Esophagus muscularis mucosa (tissue), 4 donors: ENCODE results near the gene MAN1B1. TPM values are rescaled to one million over a fixed set of nuclear protein-coding genes. Genes with fewer than 3 reads are reported as not detected.

Experiments
- DNase-seq: peaks from one replicate; pipeline ENCODE4 v3.0.0-alpha.2; 2017; ENCODE audit errors: extremely low spot score
- H3K27ac ChIP-seq, 4 donors: fragments of 200-600 bp; sonication (generic); replicated peaks in 1 of 4; 1 replicate in 3 of 4; 2 replicates in 1 of 4; pipeline ENCODE4 v1.5.1; 2016 to 2019; ENCODE audit warnings: mild to moderate bottlenecking in 1 of 4
- H3K27me3 ChIP-seq, 4 donors: fragments of 200-600 bp; sonication (generic); one replicate each; pipeline versions ENCODE4 v1.5.1 to v1.6.0; 2016 to 2019
- H3K36me3 ChIP-seq, 4 donors: fragments of 200-600 bp; sonication (generic); one replicate each; pipeline ENCODE4 v1.5.1; 2016 to 2019
- H3K4me1 ChIP-seq, 4 donors: fragments of 200-600 bp; sonication (generic); one replicate each; pipeline ENCODE4 v1.5.1; 2016 to 2019
- H3K4me3 ChIP-seq, 4 donors: fragments of 200-600 bp; sonication (generic); 1 replicate in 2 of 4; 2 replicates in 2 of 4; pipeline ENCODE4 v1.5.1; 2016 to 2019; ENCODE audit warnings: mild to moderate bottlenecking in 4 of 4, moderate library complexity in 1 of 4
- H3K9me3 ChIP-seq, 4 donors: fragments of 200-600 bp; sonication (generic); 1 replicate in 3 of 4; 2 replicates in 1 of 4; pipeline ENCODE4 v1.5.1; 2016 to 2019
- CTCF ChIP-seq, 3 experiments: fragments of 200-600 bp in 2 of 3; fragments of 450-650 bp in 1 of 3; sonication (generic) in 2 of 3; IDR thresholded peaks; one replicate each; pipeline ENCODE4 v1.5.1; 2017 to 2019; ENCODE audit warnings: antibody characterized with exemption in 3 of 3, mild to moderate bottlenecking in 2 of 3, moderate library complexity in 1 of 3
- EP300 ChIP-seq: sonication (generic); formaldehyde crosslinking; IDR thresholded peaks from one replicate; pipeline ENCODE4 v1.6.1; 2017; ENCODE audit warnings: antibody characterized with exemption
- POLR2A ChIP-seq: fragments of 450-650 bp; IDR thresholded peaks from one replicate; pipeline ENCODE4 v1.6.1; 2017; ENCODE audit warnings: antibody characterized with exemption, moderate library complexity, mild to moderate bottlenecking, low read depth
- POLR2AphosphoS5 ChIP-seq, 2 donors: sonication (generic); formaldehyde crosslinking; IDR thresholded peaks; one replicate each; pipeline ENCODE4 v1.6.1; 2017; ENCODE audit warnings: antibody characterized with exemption in 2 of 2
- WGBS: methylation state at CpG from one replicate; pipeline ENCODE4 v1.1.5; 2018; 5-methylcytosine and 5-hydroxymethylcytosine counted together
- intact Hi-C: fragments of 100-400 bp; cut with DNase I; formaldehyde crosslinking; loops from one replicate; pipeline ENCODE4 v1.15.1; 2023
- total RNA-seq, 4 donors: library from RNA; depleted of rRNA; stranded (reverse); fragments of >200 nt; gene quantifications; one replicate each; pipeline versions ENCODE4 v1.1.0 to v1.2.1, GENCODE V29; 2016

The MAN1B1 gene
- total RNA-seq, 4 donors from 2014 or later: 22.4 to 36.6 (median 27.0) TPM

- no peak for DNase-seq
- peaks cover 8 to 38% (median 29%) of the 10 kb centered on the region in 4 donors for H3K36me3 ChIP-seq
- 93% methylated on average over 6 of the region's 12 CpGs for WGBS
- TF ChIP-seq POLR2AphosphoS5 (IDR thresholded peaks at IDR 0.05) (no peak), EP300 (no peak), POLR2A (no peak)
- peak overlapping the region; percentile 47 to 73 (median 64) for H3K27ac ChIP-seq
- no peaks in the 10 kb centered on the region for H3K9me3 ChIP-seq
- H3K4me1 ChIP-seq: peaks cover 36 to 52% (median 48%) of the 10 kb centered on the region in 4 donors
- peaks cover 0 to 25% (median 17%) of the 10 kb centered on the region in 4 donors for H3K27me3 ChIP-seq
- H3K4me3 ChIP-seq: peak overlapping the region; percentile 66 to 85 (median 71)
- intact Hi-C loops: no loop called here
These were observed 42.7 kb upstream of the MAN1B1 start for GRCh38 chr9:137044037-137044436.

- peak overlapping the region; percentile 57 to 81 (median 75) for H3K27ac ChIP-seq
- H3K4me1 ChIP-seq: peaks cover 36 to 58% (median 55%) of the 10 kb centered on the region in 4 donors
- WGBS: 51% methylated on average over 7 of the region's 18 CpGs
- intact Hi-C loops: no loop called here
- H3K36me3 ChIP-seq: peaks cover 8 to 32% (median 23%) of the 10 kb centered on the region in 4 donors
- H3K9me3 ChIP-seq: no peaks in the 10 kb centered on the region
- H3K27me3 ChIP-seq: peaks cover 0 to 31% (median 23%) of the 10 kb centered on the region in 4 donors
- peak overlapping the region; percentile 66 to 85 (median 71) for H3K4me3 ChIP-seq
- DNase-seq: no peak
- TF ChIP-seq CTCF (IDR thresholded peaks at IDR 0.05) (no peak), POLR2A (no peak), EP300 (no peak), POLR2AphosphoS5 (IDR thresholded peaks at IDR 0.05) (peak; percentile 35 to 53)
These were observed 42.1 kb upstream of the MAN1B1 start for GRCh38 chr9:137044502-137045177.

- peaks cover 0 to 39% (median 24%) of the 10 kb centered on the region in 4 donors for H3K27me3 ChIP-seq
- TF ChIP-seq POLR2AphosphoS5 (IDR thresholded peaks at IDR 0.05): peak in 1 of 2 donors; percentile 58
- no peak for TF ChIP-seq POLR2A
- H3K36me3 ChIP-seq: peaks cover 5 to 24% (median 15%) of the 10 kb centered on the region in 4 donors
- peak overlapping the region; percentile 58 to 81 (median 75) for H3K27ac ChIP-seq
- H3K4me3 ChIP-seq: peak overlapping the region; percentile 66 to 85 (median 71)
- WGBS: no CpG with 5 or more reads among the region's 96 CpGs
- no peak for DNase-seq
- H3K4me1 ChIP-seq: peaks cover 36 to 60% (median 56%) of the 10 kb centered on the region in 4 donors
- intact Hi-C loops: loop anchor here (2.0 kb wide), 1 partner anchor 21 kb away; no protein-coding TSS in a partner anchor
- no peaks in the 10 kb centered on the region for H3K9me3 ChIP-seq
These were observed 41.3 kb upstream of the MAN1B1 start for GRCh38 chr9:137045294-137046087.

- no peak for DNase-seq
- TF ChIP-seq EP300 (no peak), CTCF (IDR thresholded peaks at IDR 0.05) (peak; percentile 76 to 85 (median 80)), POLR2AphosphoS5 (IDR thresholded peaks at IDR 0.05) (peak in 1 of 2 donors; percentile 54), POLR2A (no peak)
- intact Hi-C loops: loop anchor here (2.0 kb wide), 1 partner anchor 21 kb away; no protein-coding TSS in a partner anchor
- Histone ChIP-seq H3K27ac (peak within 1 kb of the TSS; percentile 58 to 81 (median 75)), H3K9me3 (no peaks in the 10 kb centered on the region), H3K4me1 (peaks cover 36 to 57% (median 56%) of the 10 kb centered on the region in 4 donors), H3K4me3 (peak within 1 kb of the TSS; percentile 66 to 85 (median 71)), H3K27me3 (peaks cover 0 to 47% (median 24%) of the 10 kb centered on the region in 4 donors), H3K36me3 (peaks cover 0 to 16% (median 7%) of the 10 kb centered on the region in 4 donors)
- 0% methylated on average over 10 of the region's 57 CpGs for WGBS
These were observed 40.5 kb upstream of the MAN1B1 start, which contains the start of gene NPDC1 for GRCh38 chr9:137046088-137046787. Gene NPDC1, minus strand, starts transcription at chr9:137046177. Its CDS starts 188 bp downstream, at chr9:137045989.
